NOMO-1 (cell line): ENCODE data around the gene CLTCL1.

Experiments
- DNase-seq, 2 experiments: peaks; one replicate each; lab custom pipeline; 2025; ENCODE audit not compliant: unreplicated experiment in 2 of 2; lab: John Stamatoyannopoulos, UW

Gene CLTCL1

GRCh38 chr22:19134874-19135273, 156.6 kb downstream of the CLTCL1 start:
- DNase-seq = no peak

GRCh38 chr22:19134176-19134831, 157.2 kb downstream of the CLTCL1 start:
- DNase-seq = no peak

GRCh38 chr22:19133561-19133960, 158.0 kb downstream of the CLTCL1 start:
- no peak for DNase-seq

GRCh38 chr22:19132693-19133400, 158.7 kb downstream of the CLTCL1 start:
- no peak for DNase-seq

GRCh38 chr22:19132153-19132552, 159.4 kb downstream of the CLTCL1 start:
- DNase-seq = no peak

GRCh38 chr22:19131685-19132015, 159.9 kb downstream of the CLTCL1 start:
- no peak for DNase-seq

GRCh38 chr22:19130959-19131684, 160.4 kb downstream of the CLTCL1 start, which contains the start of gene TSSK2:
Gene TSSK2, plus strand, starts transcription at chr22:19131308. Its CDS starts 92 bp downstream, at chr22:19131400.
- no peak for DNase-seq

GRCh38 chr22:19129871-19130270, 161.6 kb downstream of the CLTCL1 start:
- DNase-seq = no peak
